ENCODE measurements around the gene MTCL1.
"Not testable (repeated sequence)": the region's sequence is repeated elsewhere in the genome, so short reads cannot be mapped to it uniquely, and the experiment has no call there.

MTCL1 gene

GRCh38 chr18:8745355-8746014 is 40.1 kb downstream of the MTCL1 start:
- DNase-seq = no peak

- DNase-seq = no peak
These were observed 42.1 kb downstream of the MTCL1 start for GRCh38 chr18:8747440-8747937.

- no peak for DNase-seq
These were observed 44.1 kb downstream of the MTCL1 start for GRCh38 chr18:8749492-8749891.

GRCh38 chr18:8750954-8751415 is 45.6 kb downstream of the MTCL1 start:
- DNase-seq = no peak

- DNase-seq = no peak
These were observed 46.3 kb downstream of the MTCL1 start for GRCh38 chr18:8751692-8752091.

GRCh38 chr18:8752329-8752728 is 47.0 kb downstream of the MTCL1 start:
- DNase-seq = no peak

- peak; percentile 34 for DNase-seq
These were observed 49.9 kb downstream of the MTCL1 start for GRCh38 chr18:8754995-8755960.

- no peak for DNase-seq
These were observed 51.2 kb downstream of the MTCL1 start for GRCh38 chr18:8756571-8756970.

GRCh38 chr18:8757396-8757997 is 52.1 kb downstream of the MTCL1 start:
- DNase-seq = no peak

- DNase-seq = no peak
These were observed 53.1 kb downstream of the MTCL1 start for GRCh38 chr18:8758466-8758865.

GRCh38 chr18:8760984-8761383 is 55.6 kb downstream of the MTCL1 start:
- DNase-seq = no peak

- not testable (repeated sequence) for DNase-seq
These were observed 56.2 kb downstream of the MTCL1 start for GRCh38 chr18:8761535-8761934.

GRCh38 chr18:8762968-8763367 is 57.6 kb downstream of the MTCL1 start:
- no peak for DNase-seq

GRCh38 chr18:8763611-8764010 is 58.3 kb downstream of the MTCL1 start:
- no peak for DNase-seq

- no peak for DNase-seq
These were observed 60.6 kb downstream of the MTCL1 start for GRCh38 chr18:8765783-8766463.

GRCh38 chr18:8766559-8767293 is 61.4 kb downstream of the MTCL1 start:
- no peak for DNase-seq

- no peak for DNase-seq
These were observed 62.0 kb downstream of the MTCL1 start for GRCh38 chr18:8767340-8767739.

GRCh38 chr18:8769509-8770095 is 64.2 kb downstream of the MTCL1 start:
- no peak for DNase-seq

GRCh38 chr18:8770657-8771056 is 65.3 kb downstream of the MTCL1 start:
- DNase-seq = no peak

- DNase-seq = no peak
These were observed 66.6 kb downstream of the MTCL1 start for GRCh38 chr18:8771930-8772329.

- no peak for DNase-seq
These were observed 68.6 kb downstream of the MTCL1 start for GRCh38 chr18:8773980-8774379.
